ENCODE data around the gene MKRN2OS.

DNA sequence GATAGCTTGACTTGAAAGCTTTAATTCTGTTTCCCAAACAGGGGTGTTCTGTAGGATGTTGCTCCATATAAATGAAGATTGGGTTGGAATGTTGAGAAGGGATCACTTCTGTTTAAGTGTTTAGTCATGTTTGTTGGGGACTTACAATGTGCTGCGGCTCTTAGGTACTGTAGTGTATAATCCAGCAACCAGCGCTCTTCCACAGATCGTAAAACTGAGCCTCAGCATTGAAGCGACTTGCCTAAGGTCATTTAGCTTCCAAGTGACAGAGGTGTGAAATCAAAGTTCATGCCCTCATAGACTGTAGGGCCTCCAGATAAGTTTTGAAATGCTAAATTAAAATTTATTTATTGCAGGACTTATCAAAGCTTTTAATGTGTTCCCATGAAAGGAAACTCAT is 13.4 kb upstream of the MKRN2OS start:
- TF ChIP-seq POLR2AphosphoS5 (IDR thresholded peaks at IDR 0.05; ENCODE audit: low read depth, low read length) (no peak), TAF1 (IDR thresholded peaks at IDR 0.05; ENCODE audit: borderline replicate concordance, insufficient read depth, low read length) (no peak)

Data from PFSK-1 (cell line).